ENCODE measurements around the gene GLUD2.
"Not testable (repeated sequence)": the region's sequence is repeated elsewhere in the genome, so short reads cannot be mapped to it uniquely, and the experiment has no call there.

GLUD2 gene

GRCh38 chrX:121064579-121064978 is 17.2 kb downstream of the GLUD2 start:
- TF ChIP-seq CTCF (IDR thresholded peaks at IDR 0.05; ENCODE audit: insufficient read depth, low read length, poor library complexity, severe bottlenecking) (no peak), EZH2phosphoT487 (conservative IDR thresholded peaks at IDR 0.05; ENCODE audit: low read length) (no peak)
- no peaks in the 10 kb centered on the region for H3K79me2 ChIP-seq (ENCODE audit: insufficient read depth, low read length)
- no peak overlapping the region for H2AFZ ChIP-seq (ENCODE audit: low read depth, low read length, severe bottlenecking)
- no peaks in the 10 kb centered on the region for H3K36me3 ChIP-seq (ENCODE audit: low read length)
- H3F3A ChIP-seq (ENCODE audit: insufficient read depth), result no peaks in the 10 kb centered on the region
- no peak overlapping the region for H3K4me3 ChIP-seq (ENCODE audit: insufficient read depth, low read length, poor library complexity, severe bottlenecking)
- H3K9me2 ChIP-seq (replicated peaks; ENCODE audit: insufficient read depth, low read length), result no peaks in the 10 kb centered on the region
- H4K20me1 ChIP-seq (ENCODE audit: low read depth, low read length), result no peaks in the 10 kb centered on the region
- H3K4me2 ChIP-seq (ENCODE audit: low read depth, low read length, poor library complexity, severe bottlenecking), result no peak overlapping the region
- no peak overlapping the region for H3K9ac ChIP-seq (ENCODE audit: low read length)
- H3K27ac ChIP-seq (ENCODE audit: low read depth, low read length), result no peak overlapping the region
- no peaks in the 10 kb centered on the region for H3K27me3 ChIP-seq (ENCODE audit: low read length)
- H3K9me3 ChIP-seq (ENCODE audit: insufficient read depth, low read length), result no peaks in the 10 kb centered on the region

GRCh38 chrX:121084247-121084646 is 36.8 kb downstream of the GLUD2 start:
- not testable (repeated sequence) for H3K27ac ChIP-seq (ENCODE audit: low read depth, low read length); H3K36me3 ChIP-seq (ENCODE audit: low read length); H3K4me3 ChIP-seq (ENCODE audit: insufficient read depth, low read length, poor library complexity, severe bottlenecking); H3K79me2 ChIP-seq (ENCODE audit: insufficient read depth, low read length); H3K9ac ChIP-seq (ENCODE audit: low read length); H3K27me3 ChIP-seq (ENCODE audit: low read length); H3K4me2 ChIP-seq (ENCODE audit: low read depth, low read length, poor library complexity, severe bottlenecking); H3F3A ChIP-seq (ENCODE audit: insufficient read depth); H3K9me3 ChIP-seq (ENCODE audit: insufficient read depth, low read length); H2AFZ ChIP-seq (ENCODE audit: low read depth, low read length, severe bottlenecking); H4K20me1 ChIP-seq (ENCODE audit: low read depth, low read length); H3K9me2 ChIP-seq (replicated peaks; ENCODE audit: insufficient read depth, low read length)

- H3K36me3 ChIP-seq (ENCODE audit: low read length), result no peaks in the 10 kb centered on the region
- no peak for TF ChIP-seq EZH2phosphoT487 (conservative IDR thresholded peaks at IDR 0.05; ENCODE audit: low read length)
- TF ChIP-seq CTCF (IDR thresholded peaks at IDR 0.05; ENCODE audit: insufficient read depth, low read length, poor library complexity, severe bottlenecking), result no peak
- H3K27me3 ChIP-seq (ENCODE audit: low read length), result no peaks in the 10 kb centered on the region
- H4K20me1 ChIP-seq (ENCODE audit: low read depth, low read length), result no peaks in the 10 kb centered on the region
- no peak overlapping the region for H3K4me2 ChIP-seq (ENCODE audit: low read depth, low read length, poor library complexity, severe bottlenecking)
- no peak overlapping the region for H3K27ac ChIP-seq (ENCODE audit: low read depth, low read length)
- H3K9ac ChIP-seq (ENCODE audit: low read length), result no peak overlapping the region
- no peak overlapping the region for H2AFZ ChIP-seq (ENCODE audit: low read depth, low read length, severe bottlenecking)
- H3K79me2 ChIP-seq (ENCODE audit: insufficient read depth, low read length), result no peaks in the 10 kb centered on the region
- H3K4me3 ChIP-seq (ENCODE audit: insufficient read depth, low read length, poor library complexity, severe bottlenecking), result no peak overlapping the region
- H3K9me3 ChIP-seq (ENCODE audit: insufficient read depth, low read length), result no peaks in the 10 kb centered on the region
- H3F3A ChIP-seq (ENCODE audit: insufficient read depth), result no peaks in the 10 kb centered on the region
- H3K9me2 ChIP-seq (replicated peaks; ENCODE audit: insufficient read depth, low read length), result no peaks in the 10 kb centered on the region
Observed at GRCh38 chrX:121084903-121085611, 37.6 kb downstream of the GLUD2 start.

GRCh38 chrX:121085612-121086010 is 38.2 kb downstream of the GLUD2 start:
- no peak overlapping the region for H3K4me2 ChIP-seq (ENCODE audit: low read depth, low read length, poor library complexity, severe bottlenecking)
- no peaks in the 10 kb centered on the region for H3K9me2 ChIP-seq (replicated peaks; ENCODE audit: insufficient read depth, low read length)
- no peaks in the 10 kb centered on the region for H3K79me2 ChIP-seq (ENCODE audit: insufficient read depth, low read length)
- H3F3A ChIP-seq (ENCODE audit: insufficient read depth), result no peaks in the 10 kb centered on the region
- H3K36me3 ChIP-seq (ENCODE audit: low read length), result no peaks in the 10 kb centered on the region
- no peak overlapping the region for H2AFZ ChIP-seq (ENCODE audit: low read depth, low read length, severe bottlenecking)
- H3K9ac ChIP-seq (ENCODE audit: low read length), result no peak overlapping the region
- no peaks in the 10 kb centered on the region for H3K27me3 ChIP-seq (ENCODE audit: low read length)
- H3K9me3 ChIP-seq (ENCODE audit: insufficient read depth, low read length), result no peaks in the 10 kb centered on the region
- no peak for TF ChIP-seq CTCF (IDR thresholded peaks at IDR 0.05; ENCODE audit: insufficient read depth, low read length, poor library complexity, severe bottlenecking)
- TF ChIP-seq EZH2phosphoT487 (conservative IDR thresholded peaks at IDR 0.05; ENCODE audit: low read length), result no peak
- no peak overlapping the region for H3K27ac ChIP-seq (ENCODE audit: low read depth, low read length)
- no peaks in the 10 kb centered on the region for H4K20me1 ChIP-seq (ENCODE audit: low read depth, low read length)
- H3K4me3 ChIP-seq (ENCODE audit: insufficient read depth, low read length, poor library complexity, severe bottlenecking), result no peak overlapping the region
